HepG2 (cell line): ENCODE data around the gene SLC4A9. TPM values are rescaled to one million over a fixed set of nuclear protein-coding genes. Genes with fewer than 3 reads are reported as not detected.

ENCODE experiments used
- ATAC-seq: fragments of 200-7000 bp; cut with Tn5 transposase; 3 replicates; pipeline ENCODE4 v1.9.1; 2020; ENCODE audit warnings: mild to moderate bottlenecking, moderate library complexity
- BruUV-seq: library from RNA; stranded (reverse); fragments of 400-500 nt; replicated peaks from 2 replicates; lab custom pipeline; 2021; lab: Mats Ljungman, UMichigan
- CTCF ChIA-PET: fragments of 300-600 bp; formaldehyde crosslinking; extraction: SDS; loops from one replicate; lab custom pipeline; 2021; ENCODE audit warnings: low total read pairs, inconsistent platforms, low intra/inter-chr PET ratio; lab: Yijun Ruan, JAX
- POLR2A ChIA-PET: fragments of 350-600 bp; sonication (Branson Sonifier 250); formaldehyde crosslinking; loops from one replicate; lab custom pipeline; 2020; ENCODE audit warnings: antibody characterized with exemption, inconsistent platforms; lab: Yijun Ruan, JAX
- DNase-seq: peaks from one replicate; pipeline ENCODE4 v3.0.0-alpha.2; 2015; ENCODE audit warnings: low spot score
- FAIRE-seq: peaks from 3 replicates; lab custom pipeline; 2011; peaks lifted over from hg19 to GRCh38; lab: Jason Lieb, UNC
- H2AFZ ChIP-seq: one replicate; pipeline ENCODE4 v1.6.1; 2011; ENCODE audit warnings: low read length, inconsistent platforms
- H3K27ac ChIP-seq: fragments of 300-600 bp; 3 replicates; pipeline ENCODE4 v1.8.0; 2011; ENCODE audit warnings: mixed run types, mild to moderate bottlenecking, mixed read lengths, low read length, inconsistent platforms; ENCODE audit not compliant: insufficient read depth; ENCODE audit errors: extremely low read length
- H3K27me3 ChIP-seq, 2 experiments: fragments of 200-600 bp in 1 of 2; 2 replicates in 1 of 2; 3 replicates in 1 of 2; pipeline versions ENCODE4 v1.6.0 to v1.8.0; 2011; ENCODE audit warnings: low read length in 2 of 2, mild to moderate bottlenecking in 2 of 2, moderate library complexity in 2 of 2, inconsistent platforms in 1 of 2; ENCODE audit not compliant: insufficient read depth in 2 of 2, control insufficient read depth in 1 of 2
- H3K36me3 ChIP-seq, 2 experiments: fragments of 200-600 bp in 1 of 2; replicated peaks in 1 of 2; 2 replicates in 1 of 2; 3 replicates in 1 of 2; pipeline versions ENCODE4 v1.5.1 to v1.8.0; 2011; ENCODE audit warnings: low read length in 2 of 2, inconsistent platforms in 1 of 2; ENCODE audit not compliant: insufficient read depth in 2 of 2, control insufficient read depth in 1 of 2
- H3K4me1 ChIP-seq: 2 replicates; pipeline ENCODE4 v1.5.1; 2012; ENCODE audit warnings: low read length, inconsistent platforms; ENCODE audit not compliant: insufficient read depth
- H3K4me2 ChIP-seq: 2 replicates; pipeline ENCODE4 v1.6.0; 2011; ENCODE audit warnings: low read depth, low read length, inconsistent platforms
- H3K4me3 ChIP-seq, 3 experiments: fragments of 200-600 bp in 1 of 3; sonication (generic), shearing (Covaris generic) in 1 of 3; replicated peaks in 1 of 3; 2 replicates each; pipeline ENCODE4 v1.5.1; 2011 to 2016; ENCODE audit warnings: low read length in 3 of 3, inconsistent platforms in 2 of 3, low read depth in 2 of 3, mild to moderate bottlenecking in 2 of 3, control low read depth in 1 of 3, mixed read lengths in 1 of 3; ENCODE audit not compliant: insufficient read depth in 1 of 3
- H3K79me2 ChIP-seq: one replicate; pipeline ENCODE4 v1.6.1; 2011; ENCODE audit warnings: low read length, inconsistent platforms; ENCODE audit not compliant: insufficient read depth
- H3K9ac ChIP-seq: 2 replicates; pipeline ENCODE4 v1.6.0; 2011; ENCODE audit warnings: mild to moderate bottlenecking, low read depth, low read length, inconsistent platforms; ENCODE audit not compliant: insufficient read depth
- H3K9me3 ChIP-seq: 2 replicates; pipeline ENCODE4 v1.5.1; 2012; ENCODE audit warnings: mild to moderate bottlenecking, low read length
- H4K20me1 ChIP-seq: 2 replicates; pipeline ENCODE4 v1.6.0; 2011; ENCODE audit warnings: inconsistent platforms, mild to moderate bottlenecking, low read length, moderate library complexity; ENCODE audit not compliant: insufficient read depth
- ATF1 ChIP-seq: IDR thresholded peaks from 2 replicates; pipeline ENCODE4 v1.6.1; 2016; ENCODE audit warnings: mild to moderate bottlenecking, control low read depth
- ELF1 ChIP-seq: sonication (generic); formaldehyde crosslinking; IDR thresholded peaks from 2 replicates; pipeline ENCODE4 v1.4.0; 2020; ENCODE audit warnings: missing genetic modification reagents
- GATA4 ChIP-seq: sonication (generic); IDR thresholded peaks from 2 replicates; pipeline ENCODE4 v1.6.1; 2016; ENCODE audit warnings: antibody characterized with exemption, low read depth, borderline replicate concordance
- GFI1 ChIP-seq: sonication (generic); formaldehyde crosslinking; IDR thresholded peaks from 2 replicates; pipeline ENCODE4 v1.5.0; 2020; ENCODE audit warnings: missing genetic modification reagents, mild to moderate bottlenecking, borderline replicate concordance
- JUNB ChIP-seq: sonication (generic); formaldehyde crosslinking; IDR thresholded peaks from 2 replicates; pipeline ENCODE4 v1.8.0; 2022; ENCODE audit warnings: missing genetic modification reagents, mild to moderate bottlenecking, borderline replicate concordance
- NFRKB ChIP-seq: fragments of 450-650 bp; IDR thresholded peaks from 2 replicates; pipeline ENCODE4 v1.6.1; 2017
- NKX3-1 ChIP-seq: sonication (generic); formaldehyde crosslinking; IDR thresholded peaks from 2 replicates; pipeline ENCODE4 v1.5.0; 2020; ENCODE audit warnings: missing genetic modification reagents
- NONO ChIP-seq, 2 experiments: fragments of 450-650 bp in 1 of 2; sonication (generic) in 1 of 2; formaldehyde crosslinking in 1 of 2; IDR thresholded peaks in 1 of 2; conservative IDR thresholded peaks in 1 of 2; 2 replicates each; pipeline versions ENCODE4 v1.6.1 to v1.8.0; 2017 to 2022; ENCODE audit warnings: mild to moderate bottlenecking in 1 of 2, missing genetic modification reagents in 1 of 2, moderate library complexity in 1 of 2
- XBP1 ChIP-seq: sonication (generic); formaldehyde crosslinking; IDR thresholded peaks from 2 replicates; pipeline ENCODE4 v1.5.0; 2020; ENCODE audit warnings: missing genetic modification reagents
- ZNF260 ChIP-seq: sonication (generic); formaldehyde crosslinking; IDR thresholded peaks from 2 replicates; pipeline ENCODE4 v1.4.0; 2020; ENCODE audit warnings: missing genetic modification reagents, low read depth, mild to moderate bottlenecking, borderline replicate concordance
- ZNF724P ChIP-seq: sonication (generic); formaldehyde crosslinking; IDR thresholded peaks from 2 replicates; pipeline ENCODE4 v1.8.0; 2022; ENCODE audit warnings: missing genetic modification reagents, borderline replicate concordance
- ZNF766 ChIP-seq: sonication (generic); formaldehyde crosslinking; IDR thresholded peaks from 2 replicates; pipeline ENCODE4 v1.5.0; 2020; ENCODE audit warnings: missing genetic modification reagents, borderline replicate concordance
- WGBS: methylation state at CpG from one replicate; pipeline ENCODE4 v1.1.6; 2017; ENCODE audit warnings: low lambda C conversion rate; 5-methylcytosine and 5-hydroxymethylcytosine counted together
- in situ Hi-C: cut with HindIII; loops from 2 replicates; pipeline ENCODE4 v1.10.0; 2017; ENCODE audit warnings: low pct_unique_long_range_greater_than_20kb; ENCODE audit not compliant: extremely low pct_ligation_motif_present
- intact Hi-C: fragments of 100-400 bp; cut with micrococcal nuclease; formaldehyde crosslinking; loops from one replicate; pipeline ENCODE4 v1.10.0; 2022; ENCODE audit not compliant: unreplicated experiment
- polyA plus RNA-seq, 8 experiments: library from polyadenylated mRNA; depleted of rRNA in 3 of 8; stranded (reverse) in 7 of 8; unstranded in 1 of 8; fragments of >200 nt; fragmentation: Illumina TruSeq in 4 of 8; extraction: Trizol in 4 of 8; gene quantifications; 2 replicates each; pipeline versions ENCODE4 v1.2.1 to v1.2.3, GENCODE V29; 2011 to 2016; ENCODE audit warnings: low read depth in 4 of 8, missing spikeins in 1 of 8, mixed read lengths in 1 of 8; ENCODE audit not compliant: insufficient read depth in 1 of 8
- total RNA-seq, 5 experiments: library from RNA; depleted of rRNA; stranded (reverse); fragments of >200 nt; fragmentation: Illumina TruSeq; extraction: Trizol; gene quantifications; 2 replicates each; pipeline ENCODE4 v1.2.3, GENCODE V29; 2016; ENCODE audit warnings: low read depth in 1 of 5
- TF ChIP-seq, protein P1 (sequence below): IDR thresholded peaks from 2 replicates; pipeline ENCODE4 v1.6.1; 2016
- TF ChIP-seq, protein P2 (sequence below): IDR thresholded peaks from 2 replicates; pipeline ENCODE4 v1.6.1; 2016
- TF ChIP-seq, protein P3 (sequence below): IDR thresholded peaks from 2 replicates; pipeline ENCODE4 v1.6.1; 2016; ENCODE audit warnings: missing compliant biosample characterization, missing genetic modification reagents, borderline replicate concordance
- TF ChIP-seq, protein P4 (sequence below): sonication (generic); formaldehyde crosslinking; IDR thresholded peaks from 2 replicates; pipeline ENCODE4 v1.4.0; 2020; ENCODE audit warnings: mild to moderate bottlenecking, missing genetic modification reagents

SLC4A9 gene
- total and polyA plus RNA-seq, 2 of the 13 experiments (the other 11 are each of a cell fraction or from before 2014, with no cell fraction given), result not detected

DNA sequence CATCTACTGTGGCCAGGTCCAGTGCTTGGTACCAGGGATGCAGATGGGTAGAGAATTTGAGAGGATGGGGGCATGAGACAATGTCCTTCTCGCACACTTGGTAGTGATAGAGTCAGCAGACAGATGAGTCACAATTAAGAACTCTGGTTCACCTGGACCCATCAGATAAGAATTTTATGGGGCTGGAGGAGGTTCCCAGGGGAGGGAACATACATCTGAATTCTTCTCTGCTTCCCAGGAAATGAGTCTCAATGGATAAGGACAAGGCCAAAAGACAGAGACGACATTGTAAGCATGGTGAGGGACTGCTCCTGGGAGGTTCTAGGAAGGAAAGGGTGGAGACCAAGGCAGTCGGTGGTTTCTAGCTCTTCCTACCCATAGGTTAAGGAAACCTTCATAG is 5.3 kb downstream of the SLC4A9 start (continued):
- TF ChIP-seq GATA4 (no peak), ZNF724P (no peak), ZNF260 (CRISPR knock-in tag) (no peak), ZNF766 (CRISPR knock-in tag) (no peak), NONO (IDR thresholded peaks at IDR 0.05) (no peak), NONO (CRISPR knock-in tag; conservative IDR thresholded peaks at IDR 0.05) (no peak)
- TF ChIP-seq, protein P1, sequence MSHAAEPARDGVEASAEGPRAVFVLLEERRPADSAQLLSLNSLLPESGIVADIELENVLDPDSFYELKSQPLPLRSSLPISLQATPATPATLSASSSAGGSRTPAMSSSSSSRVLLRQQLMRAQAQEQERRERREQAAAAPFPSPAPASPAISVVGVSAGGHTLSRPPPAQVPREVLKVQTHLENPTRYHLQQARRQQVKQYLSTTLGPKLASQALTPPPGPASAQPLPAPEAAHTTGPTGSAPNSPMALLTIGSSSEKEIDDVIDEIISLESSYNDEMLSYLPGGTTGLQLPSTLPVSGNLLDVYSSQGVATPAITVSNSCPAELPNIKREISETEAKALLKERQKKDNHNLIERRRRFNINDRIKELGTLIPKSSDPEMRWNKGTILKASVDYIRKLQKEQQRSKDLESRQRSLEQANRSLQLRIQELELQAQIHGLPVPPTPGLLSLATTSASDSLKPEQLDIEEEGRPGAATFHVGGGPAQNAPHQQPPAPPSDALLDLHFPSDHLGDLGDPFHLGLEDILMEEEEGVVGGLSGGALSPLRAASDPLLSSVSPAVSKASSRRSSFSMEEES, result no peak
- TF ChIP-seq, protein P2, sequence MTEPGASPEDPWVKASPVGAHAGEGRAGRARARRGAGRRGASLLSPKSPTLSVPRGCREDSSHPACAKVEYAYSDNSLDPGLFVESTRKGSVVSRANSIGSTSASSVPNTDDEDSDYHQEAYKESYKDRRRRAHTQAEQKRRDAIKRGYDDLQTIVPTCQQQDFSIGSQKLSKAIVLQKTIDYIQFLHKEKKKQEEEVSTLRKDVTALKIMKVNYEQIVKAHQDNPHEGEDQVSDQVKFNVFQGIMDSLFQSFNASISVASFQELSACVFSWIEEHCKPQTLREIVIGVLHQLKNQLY (CRISPR knock-in tag), result no peak
- TF ChIP-seq, protein P3, sequence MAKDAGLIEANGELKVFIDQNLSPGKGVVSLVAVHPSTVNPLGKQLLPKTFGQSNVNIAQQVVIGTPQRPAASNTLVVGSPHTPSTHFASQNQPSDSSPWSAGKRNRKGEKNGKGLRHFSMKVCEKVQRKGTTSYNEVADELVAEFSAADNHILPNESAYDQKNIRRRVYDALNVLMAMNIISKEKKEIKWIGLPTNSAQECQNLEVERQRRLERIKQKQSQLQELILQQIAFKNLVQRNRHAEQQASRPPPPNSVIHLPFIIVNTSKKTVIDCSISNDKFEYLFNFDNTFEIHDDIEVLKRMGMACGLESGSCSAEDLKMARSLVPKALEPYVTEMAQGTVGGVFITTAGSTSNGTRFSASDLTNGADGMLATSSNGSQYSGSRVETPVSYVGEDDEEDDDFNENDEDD (CRISPR knock-in tag), result no peak
- TF ChIP-seq, all 625 proteins: peak for 0

DNA sequence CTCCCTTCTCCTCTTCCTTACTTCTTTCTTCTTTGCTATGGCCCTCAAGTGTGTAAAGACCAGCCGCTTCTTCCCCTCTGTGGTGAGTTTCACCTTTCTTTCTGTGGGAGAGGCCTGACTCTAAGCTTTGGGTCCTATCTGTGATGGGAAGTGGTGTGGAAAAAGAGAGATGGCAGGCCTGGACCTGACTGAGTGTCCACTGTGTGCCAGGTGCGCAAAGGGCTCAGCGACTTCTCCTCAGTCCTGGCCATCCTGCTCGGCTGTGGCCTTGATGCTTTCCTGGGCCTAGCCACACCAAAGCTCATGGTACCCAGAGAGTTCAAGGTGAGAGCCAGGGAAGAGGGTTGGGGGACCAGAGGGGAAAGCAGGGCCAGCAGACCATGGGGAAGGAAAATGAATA is 5.9 kb downstream of the SLC4A9 start:
- Histone ChIP-seq H3K27me3 (peaks cover 0 to 8% of the 10 kb centered on the region in 2 experiments; a peak in 1 of 5 replicates), H3K4me1 (peaks cover 20% of the 10 kb centered on the region), H2AFZ (no peak overlapping the region), H3K9me3 (no peaks in the 10 kb centered on the region), H3K27ac (no peak overlapping the region), H3K4me2 (no peak overlapping the region), H3K36me3 (no peaks in the 10 kb centered on the region), H3K4me3 (no peak overlapping the region), H4K20me1 (no peaks in the 10 kb centered on the region), H3K79me2 (no peaks in the 10 kb centered on the region), H3K9ac (no peak overlapping the region)
- no TSS peak for BruUV-seq
- intact Hi-C loops, result no loop called here
- in situ Hi-C loops, result loop anchor here (10.0 kb wide), 1 partner anchor 369 kb away; no protein-coding TSS in a partner anchor
- no peak for FAIRE-seq
- 66% methylated on average over 4 of the region's 4 CpGs for WGBS
- POLR2A ChIA-PET, result interaction anchor here (0.7 kb wide), 1 partner anchor 36 kb away, joined by 4 read pairs; the partner anchor contains the start of gene ANKHD1
- DNase-seq, result no peak
- ATAC-seq, result no peak
- CTCF ChIA-PET, result no interaction called here
- TF ChIP-seq ATF1 (CRISPR knock-in tag) (no peak), GFI1 (CRISPR knock-in tag) (no peak), NKX3-1 (CRISPR knock-in tag) (no peak), ELF1 (CRISPR knock-in tag) (no peak), NFRKB (no peak), JUNB (CRISPR knock-in tag) (no peak), XBP1 (no peak)
- TF ChIP-seq, protein P4, sequence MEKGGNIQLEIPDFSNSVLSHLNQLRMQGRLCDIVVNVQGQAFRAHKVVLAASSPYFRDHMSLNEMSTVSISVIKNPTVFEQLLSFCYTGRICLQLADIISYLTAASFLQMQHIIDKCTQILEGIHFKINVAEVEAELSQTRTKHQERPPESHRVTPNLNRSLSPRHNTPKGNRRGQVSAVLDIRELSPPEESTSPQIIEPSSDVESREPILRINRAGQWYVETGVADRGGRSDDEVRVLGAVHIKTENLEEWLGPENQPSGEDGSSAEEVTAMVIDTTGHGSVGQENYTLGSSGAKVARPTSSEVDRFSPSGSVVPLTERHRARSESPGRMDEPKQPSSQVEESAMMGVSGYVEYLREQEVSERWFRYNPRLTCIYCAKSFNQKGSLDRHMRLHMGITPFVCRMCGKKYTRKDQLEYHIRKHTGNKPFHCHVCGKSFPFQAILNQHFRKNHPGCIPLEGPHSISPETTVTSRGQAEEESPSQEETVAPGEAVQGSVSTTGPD (CRISPR knock-in tag), result no peak
- TF ChIP-seq, protein P1, result no peak
